Fibroblast of the aortic adventitia (primary cell): ENCODE measurements around the gene C1QL2. TPM values are rescaled to one million over a fixed set of nuclear protein-coding genes. Genes with fewer than 3 reads are reported as not detected.

ENCODE experiments used
- DNase-seq: peaks from one replicate; pipeline ENCODE4 v3.0.0-alpha.2; 2010; ENCODE audit warnings: low read depth
- H3K4me3 ChIP-seq: 2 replicates; pipeline ENCODE4 v1.5.1; 2011; ENCODE audit warnings: low read depth, mild to moderate bottlenecking, control low read depth, low read length, moderate library complexity
- CTCF ChIP-seq: IDR thresholded peaks from 2 replicates; pipeline ENCODE4 v1.5.1; 2011; ENCODE audit warnings: mild to moderate bottlenecking, low read length, control low read depth, inconsistent platforms; ENCODE audit not compliant: insufficient read depth
- total RNA-seq: library from RNA; depleted of rRNA; stranded (reverse); fragments of >200 nt; gene quantifications from 2 replicates; pipeline ENCODE4 v1.2.3, GENCODE V29; 2012; ENCODE audit warnings: low replicate concordance

C1QL2 gene
- total RNA-seq, 1 donor, result not detected

GRCh38 chr2:119180892-119181291, 22.3 kb upstream of the C1QL2 start:
- DNase-seq, result no peak
- H3K4me3 ChIP-seq, result no peak overlapping the region
- no peak for TF ChIP-seq CTCF

GRCh38 chr2:119179991-119180390, 21.4 kb upstream of the C1QL2 start:
- no peak for DNase-seq
- TF ChIP-seq CTCF, result no peak

GRCh38 chr2:119179202-119179601, 20.7 kb upstream of the C1QL2 start:
- TF ChIP-seq CTCF, result no peak
- peak; percentile 33 for DNase-seq
- no peak overlapping the region for H3K4me3 ChIP-seq

More at GRCh38 chr2:119179991-119180390, 21.4 kb upstream of the C1QL2 start:
- H3K4me3 ChIP-seq, result no peak overlapping the region

- no peak for TF ChIP-seq CTCF
- no peak overlapping the region for H3K4me3 ChIP-seq
- no peak for DNase-seq
These were observed 20.2 kb upstream of the C1QL2 start for GRCh38 chr2:119178776-119179175.

GRCh38 chr2:119177838-119178190, 19.3 kb upstream of the C1QL2 start:
- no peak for TF ChIP-seq CTCF
- no peak for DNase-seq
- no peak overlapping the region for H3K4me3 ChIP-seq

- no peak overlapping the region for H3K4me3 ChIP-seq
- no peak for DNase-seq
- no peak for TF ChIP-seq CTCF
These were observed 18.8 kb upstream of the C1QL2 start for GRCh38 chr2:119177171-119177837.

GRCh38 chr2:119175517-119175916, 17.0 kb upstream of the C1QL2 start:
- no peak overlapping the region for H3K4me3 ChIP-seq
- no peak for DNase-seq
- no peak for TF ChIP-seq CTCF
